Measurements from ENCODE around the gene TFR2. TPM values are rescaled to one million over a fixed set of nuclear protein-coding genes. Genes with fewer than 3 reads are reported as not detected.
A peak's percentile ranks its signal among the peaks of the same experiment; 100 is the strongest.

Gene TFR2
- total and polyA plus RNA-seq, 2 of the 4 experiments (the other 2 are of a cell fraction) = 0.18 to 0.50 TPM

DNA sequence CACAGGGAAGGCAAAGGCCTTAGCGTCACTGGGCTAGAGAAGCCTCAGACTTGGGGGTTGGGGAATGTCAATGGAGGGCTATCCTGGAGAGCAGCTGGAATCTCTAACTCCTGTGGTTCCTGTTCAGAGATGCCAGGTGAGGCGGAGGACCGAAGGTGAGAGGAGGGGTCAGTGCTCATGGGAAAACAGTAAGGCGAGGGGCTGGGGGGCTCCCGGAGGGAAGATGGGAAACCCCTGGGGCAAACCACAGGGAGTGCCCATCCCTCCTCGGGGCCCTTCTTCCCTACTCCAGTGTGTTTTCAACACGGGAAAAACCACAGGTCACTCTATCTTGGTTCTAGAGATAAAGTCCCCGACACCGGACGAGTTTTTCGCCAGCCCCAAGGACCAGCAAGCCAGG is 58.7 kb downstream of the TFR2 start (continued):
- TF ChIP-seq RCOR1 (IDR thresholded peaks at IDR 0.05; ENCODE audit: insufficient replicate concordance, low read length) (no peak), CEBPB (IDR thresholded peaks at IDR 0.05; ENCODE audit: low read depth, low read length) (no peak)

DNA sequence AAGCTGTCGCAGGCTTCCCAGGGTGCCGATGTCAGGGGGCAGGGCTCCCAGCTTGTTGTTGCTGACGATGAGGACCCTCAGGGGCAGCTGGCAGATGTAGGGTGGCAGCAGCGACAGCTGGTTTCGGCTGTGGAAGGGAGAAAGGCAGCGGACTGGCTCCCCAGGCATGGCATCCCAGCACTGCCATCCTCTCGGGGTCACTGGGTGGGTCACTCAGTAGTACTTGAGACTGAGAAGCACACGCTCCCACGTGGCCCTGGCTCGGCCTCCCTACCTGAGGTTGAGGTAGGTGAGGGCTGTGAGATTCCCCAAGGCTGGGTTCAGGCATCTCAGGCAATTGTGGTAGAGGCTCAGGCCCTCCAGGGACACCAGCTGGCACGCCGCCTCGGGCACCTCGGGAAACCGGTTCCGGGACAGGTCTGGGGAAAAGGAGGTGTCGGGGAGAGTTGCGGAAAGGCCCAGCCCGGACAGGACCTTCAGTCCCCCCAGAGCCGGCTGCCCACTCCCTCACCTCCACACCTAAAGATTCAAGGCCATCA is 59.2 kb downstream of the TFR2 start:
- peaks cover 17 to 70% of the 10 kb centered on the region in 2 experiments for H3K79me1 ChIP-seq (ENCODE audit: low read depth in 1 of 2, low read length in 2 of 2)
- peak overlapping the region; percentile 8; the same call in 1 of the 2 replicates for H3K23ac ChIP-seq (ENCODE audit: low read depth, low read length)
- no peak overlapping the region for H3K56ac ChIP-seq (ENCODE audit: extremely low read depth, insufficient read depth, low read length)
- in situ Hi-C loops (cut with MboI; ENCODE audit: low sequenced_read_pairs) (loop anchor here (25.0 kb wide), 1 partner anchor 280 kb away; the partner anchor contains the start of genes SLC12A9 and TRIP6), intact Hi-C loops (cut with micrococcal nuclease) (loop anchor here (10.0 kb wide), 1 partner anchor 253 kb away; no protein-coding TSS in a partner anchor), dilution Hi-C loops (cut with HindIII; ENCODE audit: low sequenced_read_pairs, unreplicated experiment) (no loop called here)
- H3K9me1 ChIP-seq (ENCODE audit: insufficient read depth, low read length) = peaks cover 5% of the 10 kb centered on the region
- H3K4ac ChIP-seq (ENCODE audit: low read depth, low read length) = no peak overlapping the region
- POLR2A ChIA-PET (ENCODE audit: unreplicated experiment) = interaction anchor here (0.6 kb wide), 1 partner anchor 130 kb away, joined by 4 read pairs; no protein-coding TSS in a partner anchor
- H2AFZ ChIP-seq (replicated peaks; ENCODE audit: low read length, poor library complexity) = no peak overlapping the region
- H3K18ac ChIP-seq (ENCODE audit: low read depth, low read length) = no peak overlapping the region
- H4K8ac ChIP-seq (ENCODE audit: low read depth in 2 of 2, low read length in 2 of 2) = no peak overlapping the region
- H2BK120ac ChIP-seq (ENCODE audit: low read depth, low read length) = no peak overlapping the region
- H3K4me1 ChIP-seq (ENCODE audit: control insufficient read depth, insufficient read depth, low read length) = peaks cover 12% of the 10 kb centered on the region
- H4K20me1 ChIP-seq (ENCODE audit: insufficient read depth, low read length) = peaks cover 39% of the 10 kb centered on the region
- no peak overlapping the region for H3K9ac ChIP-seq (ENCODE audit: low read depth, low read length)
- H2AK9ac ChIP-seq (replicated peaks; ENCODE audit: low read depth, low read length, poor library complexity) = no peak overlapping the region
- no peak overlapping the region for H4K5ac ChIP-seq (ENCODE audit: low read depth, low read length)
- peaks cover 50% of the 10 kb centered on the region for H3K36me3 ChIP-seq (ENCODE audit: control insufficient read depth, insufficient read depth, low read length)
- no peak overlapping the region for H3K4me2 ChIP-seq (ENCODE audit: low read depth, low read length)
- no peak for ATAC-seq (ENCODE audit: low read depth)
- BruUV-seq (replicated peaks) = no TSS peak
- no peak overlapping the region for H4K91ac ChIP-seq (ENCODE audit: insufficient read depth, low read depth, low read length)
- peak overlapping the region; percentile 7; the same call in 1 of the 2 replicates for H3K27ac ChIP-seq (ENCODE audit: insufficient read depth, low read length)
- H3K27me3 ChIP-seq (ENCODE audit: control insufficient read depth, insufficient read depth, low read length) = no peaks in the 10 kb centered on the region
- H3K9me3 ChIP-seq (ENCODE audit: control insufficient read depth, insufficient read depth, low read length) = no peaks in the 10 kb centered on the region
- CTCF ChIA-PET = no interaction called here
- no peak overlapping the region for H2BK20ac ChIP-seq (ENCODE audit: low read depth, low read length)
- H2AK5ac ChIP-seq (ENCODE audit: low read depth, low read length) = no peak overlapping the region
- H3K14ac ChIP-seq (replicated peaks; ENCODE audit: low read depth, low read length) = no peak overlapping the region
- no peak overlapping the region for H2BK5ac ChIP-seq (ENCODE audit: low read depth, low read length, poor library complexity, severe bottlenecking)
- no peak for DNase-seq
- no peak overlapping the region for H3K4me3 ChIP-seq (ENCODE audit: insufficient read depth, low read depth, low read length)
- H2BK15ac ChIP-seq (ENCODE audit: low read depth, low read length) = no peak overlapping the region
- WGBS, 2 experiments (ENCODE audit: extremely low coverage in 2 of 2, insufficient read length in 1 of 2) = 87% methylated on average over 4 of the region's 20 CpGs; no CpG with 5 or more reads in 1 of the 2 experiments
- TF ChIP-seq, protein P1, sequence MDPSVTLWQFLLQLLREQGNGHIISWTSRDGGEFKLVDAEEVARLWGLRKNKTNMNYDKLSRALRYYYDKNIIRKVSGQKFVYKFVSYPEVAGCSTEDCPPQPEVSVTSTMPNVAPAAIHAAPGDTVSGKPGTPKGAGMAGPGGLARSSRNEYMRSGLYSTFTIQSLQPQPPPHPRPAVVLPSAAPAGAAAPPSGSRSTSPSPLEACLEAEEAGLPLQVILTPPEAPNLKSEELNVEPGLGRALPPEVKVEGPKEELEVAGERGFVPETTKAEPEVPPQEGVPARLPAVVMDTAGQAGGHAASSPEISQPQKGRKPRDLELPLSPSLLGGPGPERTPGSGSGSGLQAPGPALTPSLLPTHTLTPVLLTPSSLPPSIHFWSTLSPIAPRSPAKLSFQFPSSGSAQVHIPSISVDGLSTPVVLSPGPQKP (IDR thresholded peaks at IDR 0.05; ENCODE audit: borderline replicate concordance, low read depth, low read length) = no peak
- no peak for TF ChIP-seq MAZ (IDR thresholded peaks at IDR 0.05; ENCODE audit: borderline replicate concordance, low read depth, low read length)
- no peak for TF ChIP-seq RAD21 (IDR thresholded peaks at IDR 0.05; ENCODE audit: low read length)
- TF ChIP-seq RFX5 (IDR thresholded peaks at IDR 0.05; ENCODE audit: low read depth, low read length) = no peak
- no peak for TF ChIP-seq NFE2L2 (IDR thresholded peaks at IDR 0.05; ENCODE audit: low read depth, low read length)
- no peak for TF ChIP-seq RCOR1 (IDR thresholded peaks at IDR 0.05; ENCODE audit: insufficient replicate concordance, low read length)
- no peak for TF ChIP-seq FOS (IDR thresholded peaks at IDR 0.05; ENCODE audit: low read depth, low read length)
- no peak for TF ChIP-seq CHD1 (IDR thresholded peaks at IDR 0.05; ENCODE audit: low read depth, low read length)
- TF ChIP-seq, protein P2, sequence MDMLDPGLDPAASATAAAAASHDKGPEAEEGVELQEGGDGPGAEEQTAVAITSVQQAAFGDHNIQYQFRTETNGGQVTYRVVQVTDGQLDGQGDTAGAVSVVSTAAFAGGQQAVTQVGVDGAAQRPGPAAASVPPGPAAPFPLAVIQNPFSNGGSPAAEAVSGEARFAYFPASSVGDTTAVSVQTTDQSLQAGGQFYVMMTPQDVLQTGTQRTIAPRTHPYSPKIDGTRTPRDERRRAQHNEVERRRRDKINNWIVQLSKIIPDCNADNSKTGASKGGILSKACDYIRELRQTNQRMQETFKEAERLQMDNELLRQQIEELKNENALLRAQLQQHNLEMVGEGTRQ (IDR thresholded peaks at IDR 0.05; ENCODE audit: low read depth, low read length) = no peak
- TF ChIP-seq MXI1 (IDR thresholded peaks at IDR 0.05; ENCODE audit: borderline replicate concordance, low read depth, low read length) = no peak
- TF ChIP-seq POLR2A (IDR thresholded peaks at IDR 0.05; ENCODE audit: low read depth, low read length) = no peak
- TF ChIP-seq, protein P3, sequence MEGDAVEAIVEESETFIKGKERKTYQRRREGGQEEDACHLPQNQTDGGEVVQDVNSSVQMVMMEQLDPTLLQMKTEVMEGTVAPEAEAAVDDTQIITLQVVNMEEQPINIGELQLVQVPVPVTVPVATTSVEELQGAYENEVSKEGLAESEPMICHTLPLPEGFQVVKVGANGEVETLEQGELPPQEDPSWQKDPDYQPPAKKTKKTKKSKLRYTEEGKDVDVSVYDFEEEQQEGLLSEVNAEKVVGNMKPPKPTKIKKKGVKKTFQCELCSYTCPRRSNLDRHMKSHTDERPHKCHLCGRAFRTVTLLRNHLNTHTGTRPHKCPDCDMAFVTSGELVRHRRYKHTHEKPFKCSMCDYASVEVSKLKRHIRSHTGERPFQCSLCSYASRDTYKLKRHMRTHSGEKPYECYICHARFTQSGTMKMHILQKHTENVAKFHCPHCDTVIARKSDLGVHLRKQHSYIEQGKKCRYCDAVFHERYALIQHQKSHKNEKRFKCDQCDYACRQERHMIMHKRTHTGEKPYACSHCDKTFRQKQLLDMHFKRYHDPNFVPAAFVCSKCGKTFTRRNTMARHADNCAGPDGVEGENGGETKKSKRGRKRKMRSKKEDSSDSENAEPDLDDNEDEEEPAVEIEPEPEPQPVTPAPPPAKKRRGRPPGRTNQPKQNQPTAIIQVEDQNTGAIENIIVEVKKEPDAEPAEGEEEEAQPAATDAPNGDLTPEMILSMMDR (conservative IDR thresholded peaks at IDR 0.05; ENCODE audit: low read depth, low read length) = no peak

Measured in IMR-90 (cell line).